ENCODE measurements around the gene ETV5. TPM values are rescaled to one million over a fixed set of nuclear protein-coding genes. Genes with fewer than 3 reads are reported as not detected.

Gene ETV5
- polyA plus RNA-seq, 2 of the 4 experiments (the other 2 are of a cell fraction), result 20.5 to 54.7 TPM

DNA sequence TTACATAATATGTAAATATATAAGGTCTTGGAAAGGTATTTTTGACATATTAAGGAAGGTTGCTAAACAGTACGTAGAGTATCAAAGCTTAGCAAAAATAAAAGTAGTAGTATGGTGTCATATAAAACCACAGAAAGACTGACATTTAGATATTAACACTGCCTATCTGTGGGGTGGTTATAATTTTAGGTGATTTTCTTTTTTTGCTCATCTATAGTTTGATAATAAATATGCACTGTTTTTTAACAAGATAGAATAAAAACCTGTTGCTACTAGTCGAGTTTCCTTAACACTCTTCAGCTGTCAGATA is 40.7 kb downstream of the ETV5 start:
- Histone ChIP-seq H3K27ac (no peak overlapping the region), H3K4me1 (no peaks in the 10 kb centered on the region), H3K9me3 (no peaks in the 10 kb centered on the region), H3K4me3 (no peak overlapping the region), H3K4me2 (no peak overlapping the region)
- WGBS (ENCODE audit: missing lambda C conversion rate), result 70% methylated on average over 2 of the region's 2 CpGs
- ChIA-PET CTCF (no interaction called here), POLR2A (interaction anchor here (0.8 kb wide), 1 partner anchor 18 kb away, joined by 5 read pairs; no protein-coding TSS in a partner anchor)
- FAIRE-seq (no peak), DNase-seq (ENCODE audit: low read depth in 1 of 2, low spot score in 1 of 2) (no peak), ATAC-seq (no peak)
- TF ChIP-seq HOXB5 (CRISPR knock-in tag; IDR thresholded peaks at IDR 0.05), result no peak
- TF ChIP-seq ZFP36 (IDR thresholded peaks at IDR 0.05; ENCODE audit: borderline replicate concordance, partially characterized antibody), result no peak
- no peak for TF ChIP-seq KDM1A (IDR thresholded peaks at IDR 0.05; ENCODE audit: low read depth)
- TF ChIP-seq TP53 (CRISPR knock-in tag; IDR thresholded peaks at IDR 0.05), result no peak
- TF ChIP-seq POLR2A (IDR thresholded peaks at IDR 0.05; ENCODE audit: low read length), result no peak
- no peak for TF ChIP-seq KDM5A (IDR thresholded peaks at IDR 0.05)
- no peak for TF ChIP-seq CHD2 (IDR thresholded peaks at IDR 0.05; ENCODE audit: low read length, partially characterized antibody)
- no peak for TF ChIP-seq CBX2 (IDR thresholded peaks at IDR 0.05; ENCODE audit: borderline replicate concordance, low read depth)
- no peak for TF ChIP-seq HEYL (CRISPR knock-in tag; IDR thresholded peaks at IDR 0.05)

DNA sequence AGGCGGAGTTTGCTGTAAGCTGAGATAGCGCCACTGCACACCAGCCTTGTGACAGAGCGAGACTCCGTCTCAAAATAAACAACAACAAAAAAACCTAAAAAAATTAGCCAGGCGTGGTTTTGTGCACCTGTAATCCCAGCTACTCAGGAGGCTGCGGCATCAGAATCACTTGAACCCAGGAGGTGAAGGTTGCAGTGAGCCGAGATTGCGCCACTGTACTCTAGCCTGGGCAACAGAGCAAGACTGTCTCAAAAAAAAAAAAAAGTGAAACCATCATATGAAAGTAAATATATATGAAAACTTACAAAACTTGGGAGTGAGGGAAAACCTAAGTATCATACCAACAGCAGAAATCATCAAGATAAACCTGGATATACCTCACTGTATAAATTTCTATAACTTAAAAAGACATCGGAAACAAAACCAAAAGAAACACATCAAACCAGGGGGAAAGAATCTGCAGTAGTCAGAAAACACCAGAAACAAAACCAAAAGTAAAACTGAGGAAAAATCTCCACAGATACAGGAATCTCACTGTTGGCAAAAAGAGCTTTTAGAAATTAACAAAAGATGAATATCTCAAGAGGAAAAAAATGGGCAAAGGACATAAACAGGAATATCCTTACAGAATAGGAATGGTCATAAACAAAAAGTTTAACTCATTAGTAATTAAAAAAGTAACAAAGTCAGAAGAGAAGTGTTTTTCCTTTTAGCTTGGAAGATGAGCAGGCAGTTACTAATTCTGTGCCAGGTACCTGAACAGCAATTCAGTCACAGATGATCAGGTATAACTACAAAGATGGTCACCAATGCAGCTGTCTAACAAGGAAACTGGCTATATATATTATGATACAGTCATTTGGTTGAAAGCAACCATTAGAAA is 41.3 kb downstream of the ETV5 start:
- ChIA-PET CTCF (no interaction called here), POLR2A (interaction anchor here (0.8 kb wide), 1 partner anchor 19 kb away, joined by 5 read pairs; no protein-coding TSS in a partner anchor)

DNA sequence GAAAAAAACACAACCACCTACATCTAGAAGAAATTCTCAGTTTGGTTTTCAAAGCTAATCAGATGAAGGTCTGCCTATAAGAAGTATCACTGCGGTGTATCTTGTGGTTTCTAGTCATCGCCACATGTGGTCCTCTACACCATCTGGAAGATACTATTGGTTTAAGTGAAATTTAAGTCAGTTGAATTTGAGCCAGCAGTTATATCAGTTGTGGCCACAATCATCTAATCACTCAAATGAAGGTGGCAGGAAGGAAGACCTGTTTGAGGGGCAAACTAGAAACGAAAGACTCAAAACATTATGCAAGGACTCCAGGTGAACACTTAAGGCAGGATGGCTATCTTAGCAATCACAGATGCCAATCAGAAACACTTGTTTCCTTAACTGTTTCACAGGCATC is 48.7 kb downstream of the ETV5 start:
- FAIRE-seq, result no peak
- POLR2A ChIA-PET, result no interaction called here

More for the DNA sequence above, 41.3 kb downstream of the ETV5 start:
- Histone ChIP-seq H3K4me2 (no peak overlapping the region), H3K27ac (no peak overlapping the region), H3K9me3 (no peaks in the 10 kb centered on the region), H3K4me1 (no peaks in the 10 kb centered on the region), H3K4me3 (no peak overlapping the region)
- ATAC-seq, result no peak
- no peak for TF ChIP-seq RARB (CRISPR knock-in tag; IDR thresholded peaks at IDR 0.05)
- no peak for TF ChIP-seq EHMT2 (IDR thresholded peaks at IDR 0.05; ENCODE audit: low read depth)
- no peak for TF ChIP-seq FOXS1 (CRISPR knock-in tag; IDR thresholded peaks at IDR 0.05)
- no peak for DNase-seq (ENCODE audit: low read depth in 1 of 2, low spot score in 1 of 2)
- WGBS (ENCODE audit: missing lambda C conversion rate), result 95% methylated on average over 9 of the region's 9 CpGs
- FAIRE-seq, result no peak

More for the DNA sequence above, 48.7 kb downstream of the ETV5 start:
- Histone ChIP-seq H3K4me2 (no peak overlapping the region), H3K27ac (no peak overlapping the region), H3K9me3 (no peaks in the 10 kb centered on the region), H3K4me1 (no peaks in the 10 kb centered on the region), H3K4me3 (no peak overlapping the region)
- no peak for ATAC-seq
- no peak for DNase-seq (ENCODE audit: low read depth in 1 of 2, low spot score in 1 of 2)
- CTCF ChIA-PET, result interaction anchor here (1.5 kb wide), 1 partner anchor 182 kb away, joined by 6 read pairs; no protein-coding TSS in a partner anchor
- TF ChIP-seq RFX5 (IDR thresholded peaks at IDR 0.05), result no peak
- TF ChIP-seq MYC (IDR thresholded peaks at IDR 0.05; ENCODE audit: borderline replicate concordance, low read length), result no peak
- no peak for TF ChIP-seq ELK1 (IDR thresholded peaks at IDR 0.05; ENCODE audit: low read depth, low read length)
- TF ChIP-seq, protein P1, sequence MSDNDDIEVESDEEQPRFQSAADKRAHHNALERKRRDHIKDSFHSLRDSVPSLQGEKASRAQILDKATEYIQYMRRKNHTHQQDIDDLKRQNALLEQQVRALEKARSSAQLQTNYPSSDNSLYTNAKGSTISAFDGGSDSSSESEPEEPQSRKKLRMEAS (IDR thresholded peaks at IDR 0.05), result no peak
- TF ChIP-seq HOXB13 (CRISPR knock-in tag; IDR thresholded peaks at IDR 0.05; ENCODE audit: low read depth), result no peak
- TF ChIP-seq NPAS2 (CRISPR knock-in tag; IDR thresholded peaks at IDR 0.05; ENCODE audit: borderline replicate concordance), result no peak
- TF ChIP-seq CEBPB (IDR thresholded peaks at IDR 0.05), result no peak
- TF ChIP-seq NFE2L2 (conservative IDR thresholded peaks at IDR 0.05; ENCODE audit: low read length), result no peak
- TF ChIP-seq MAFK (IDR thresholded peaks at IDR 0.05; ENCODE audit: partially characterized antibody), result no peak
- no peak for TF ChIP-seq ESRRA (IDR thresholded peaks at IDR 0.05; ENCODE audit: borderline replicate concordance, low read length)
- TF ChIP-seq ZSCAN20 (CRISPR knock-in tag; IDR thresholded peaks at IDR 0.05), result no peak
- TF ChIP-seq SREBF2 (IDR thresholded peaks at IDR 0.05), result no peak
- TF ChIP-seq RCOR1 (IDR thresholded peaks at IDR 0.05; ENCODE audit: low read depth, low read length), result no peak
- TF ChIP-seq HDAC2 (IDR thresholded peaks at IDR 0.05), result no peak
- no peak for TF ChIP-seq ZFP36 (IDR thresholded peaks at IDR 0.05; ENCODE audit: borderline replicate concordance, partially characterized antibody)
- TF ChIP-seq KDM5A (IDR thresholded peaks at IDR 0.05), result no peak
- no peak for TF ChIP-seq NR3C1 (IDR thresholded peaks at IDR 0.05)
- TF ChIP-seq ZNF302 (CRISPR knock-in tag; IDR thresholded peaks at IDR 0.05), result no peak
- 95% methylated on average over 3 of the region's 3 CpGs for WGBS (ENCODE audit: missing lambda C conversion rate)

Data from A549 (cell line).